Neural cell (in vitro differentiated cells): ENCODE results near the gene ACVR1. TPM values are rescaled to one million over a fixed set of nuclear protein-coding genes. Genes with fewer than 3 reads are reported as not detected.

Source experiments
- H2AFZ ChIP-seq: fragments of 200-600, 300-800 bp; sonication (generic), shearing (Covaris generic); 2 replicates; pipeline ENCODE4 v1.6.0; 2014; ENCODE audit warnings: low read depth, mild to moderate bottlenecking, antibody characterized with exemption, low read length, moderate library complexity
- H3F3A ChIP-seq: fragments of 200-600 bp; shearing (Covaris generic); 2 replicates; pipeline ENCODE4 v1.6.1; 2016; ENCODE audit warnings: mild to moderate bottlenecking, moderate library complexity, mixed read lengths, antibody characterized with exemption, low read length; ENCODE audit not compliant: insufficient read depth, poor library complexity, severe bottlenecking
- H3K27ac ChIP-seq: fragments of 200-600, 300-800 bp; sonication (generic), shearing (Covaris generic); 2 replicates; pipeline ENCODE4 v1.5.1; 2014; ENCODE audit warnings: mild to moderate bottlenecking, low read length, moderate library complexity
- H3K27me3 ChIP-seq: fragments of 300-800, 200-600 bp; sonication (generic), shearing (Covaris generic); 2 replicates; pipeline ENCODE4 v1.6.0; 2014; ENCODE audit warnings: mild to moderate bottlenecking, low read depth, low read length, moderate library complexity; ENCODE audit not compliant: insufficient read depth
- H3K36me3 ChIP-seq: fragments of 300-800, 200-600 bp; sonication (generic), shearing (Covaris generic); 2 replicates; pipeline ENCODE4 v1.5.1; 2014; ENCODE audit warnings: mild to moderate bottlenecking, antibody characterized with exemption, low read length, moderate library complexity; ENCODE audit not compliant: insufficient read depth
- H3K4me2 ChIP-seq: fragments of 300-800, 200-600 bp; sonication (generic), shearing (Covaris generic); 2 replicates; pipeline ENCODE4 v1.6.0; 2014; ENCODE audit warnings: mild to moderate bottlenecking, low read length
- H3K4me3 ChIP-seq: fragments of 300-800, 200-600 bp; sonication (generic), shearing (Covaris generic); 2 replicates; pipeline ENCODE4 v1.5.1; 2014; ENCODE audit warnings: mild to moderate bottlenecking, low read length, moderate library complexity
- H3K79me2 ChIP-seq: fragments of 200-600 bp; shearing (Covaris generic); replicated peaks from 2 replicates; pipeline ENCODE4 v1.6.0; 2014; ENCODE audit warnings: mild to moderate bottlenecking, low read length, moderate library complexity; ENCODE audit not compliant: insufficient read depth
- H3K9ac ChIP-seq: fragments of 300-800, 200-600 bp; sonication (generic), shearing (Covaris generic); 2 replicates; pipeline ENCODE4 v1.6.1; 2016; ENCODE audit warnings: mild to moderate bottlenecking, low read length, mixed read lengths
- H3K9me2 ChIP-seq: fragments of 200-600 bp; shearing (Covaris generic); 2 replicates; pipeline ENCODE4 v1.6.1; 2016; ENCODE audit warnings: mild to moderate bottlenecking, low read length, mixed read lengths; ENCODE audit not compliant: insufficient read depth
- H3K9me3 ChIP-seq: fragments of 200-600, 300-800 bp; sonication (generic), shearing (Covaris generic); 2 replicates; pipeline ENCODE4 v1.6.1; 2016; ENCODE audit warnings: mild to moderate bottlenecking, mixed run types, low read length, moderate library complexity, mixed read lengths
- H4K20me1 ChIP-seq: fragments of 200-600 bp; shearing (Covaris generic); 2 replicates; pipeline ENCODE4 v1.6.1; 2016; ENCODE audit warnings: mild to moderate bottlenecking, mixed run types; ENCODE audit not compliant: insufficient read depth
- EP300 ChIP-seq: fragments of 450-650 bp; conservative IDR thresholded peaks from 2 replicates; pipeline ENCODE4 v1.6.1; 2014; ENCODE audit warnings: antibody characterized with exemption, mild to moderate bottlenecking, moderate library complexity; ENCODE audit not compliant: poor library complexity, severe bottlenecking
- EZH2 ChIP-seq: fragments of 200-600, 300-800 bp; shearing (Covaris generic), sonication (generic); IDR thresholded peaks from 2 replicates; pipeline ENCODE4 v1.6.1; 2014; ENCODE audit warnings: antibody characterized with exemption, low read length, borderline replicate concordance, mild to moderate bottlenecking; ENCODE audit not compliant: insufficient read depth, poor library complexity, severe bottlenecking
- MXI1 ChIP-seq: fragments of 450-650 bp; conservative IDR thresholded peaks from 2 replicates; pipeline ENCODE4 v1.6.1; 2014; ENCODE audit warnings: antibody characterized with exemption, mild to moderate bottlenecking; ENCODE audit not compliant: poor library complexity, severe bottlenecking
- POLR2AphosphoS5 ChIP-seq: IDR thresholded peaks from 2 replicates; pipeline ENCODE4 v1.6.1; 2012
- RAD21 ChIP-seq: fragments of 450-650 bp; conservative IDR thresholded peaks from 2 replicates; pipeline ENCODE4 v1.6.1; 2014; ENCODE audit warnings: antibody characterized with exemption, mild to moderate bottlenecking, moderate library complexity
- SMC3 ChIP-seq: fragments of 450-650 bp; conservative IDR thresholded peaks from 2 replicates; pipeline ENCODE4 v1.6.1; 2014; ENCODE audit warnings: antibody characterized with exemption, mild to moderate bottlenecking, moderate library complexity; ENCODE audit not compliant: poor library complexity
- TAF1 ChIP-seq: IDR thresholded peaks from 2 replicates; pipeline ENCODE4 v1.6.1; 2012; ENCODE audit warnings: low read depth
- polyA plus RNA-seq: library from polyadenylated mRNA; depleted of rRNA; stranded (reverse); fragments of >200 nt; gene quantifications from 2 replicates; pipeline ENCODE4 v1.2.3, GENCODE V29; 2014
- TF ChIP-seq, protein P1 (sequence below): fragments of 450-650 bp; IDR thresholded peaks from 2 replicates; pipeline ENCODE4 v1.5.1; 2014; ENCODE audit warnings: antibody characterized with exemption, mild to moderate bottlenecking, moderate library complexity; ENCODE audit not compliant: poor library complexity, severe bottlenecking
- TF ChIP-seq, protein P2 (sequence below): IDR thresholded peaks from 2 replicates; pipeline ENCODE4 v1.6.1; 2012; ENCODE audit warnings: borderline replicate concordance

Gene ACVR1
- polyA plus RNA-seq, 1 donor from 2014 or later: 4.0 TPM

DNA sequence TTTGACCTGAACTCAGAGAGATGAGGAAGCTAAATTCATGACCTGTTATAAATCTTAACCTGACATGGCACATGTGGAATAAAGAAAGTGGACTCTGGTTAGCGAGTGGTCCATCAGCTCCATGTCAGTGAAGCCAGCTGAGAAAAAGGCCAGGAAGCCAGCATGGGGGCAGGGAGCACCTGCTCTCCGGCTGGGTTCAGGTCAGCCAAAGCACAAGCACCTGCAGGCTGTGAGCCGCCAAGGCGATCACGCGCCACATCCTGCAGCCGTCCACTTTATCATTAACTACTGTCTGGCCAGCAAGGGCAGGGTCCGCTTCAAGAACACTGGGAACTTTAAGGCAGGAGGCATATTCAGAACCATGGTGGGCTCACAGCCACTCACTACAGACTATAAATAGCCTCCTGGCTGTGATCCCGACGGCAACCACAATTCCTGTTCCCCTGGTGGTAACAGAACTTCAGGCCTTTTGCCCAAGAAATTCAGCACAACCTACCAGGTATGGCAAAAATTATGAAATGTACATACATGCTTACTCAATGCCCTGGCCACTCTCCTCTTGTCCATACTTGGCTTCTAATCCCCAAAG lies 35.5 kb downstream of the ACVR1 start:
- H3K9me3 ChIP-seq: no peaks in the 10 kb centered on the region
- H3K79me2 ChIP-seq: no peaks in the 10 kb centered on the region
- H2AFZ ChIP-seq: no peak overlapping the region
- no peak overlapping the region for H3K4me2 ChIP-seq
- H3K9ac ChIP-seq: no peak overlapping the region
- no peaks in the 10 kb centered on the region for H3K27me3 ChIP-seq
- H3K36me3 ChIP-seq: no peaks in the 10 kb centered on the region
- no peak overlapping the region for H3K4me3 ChIP-seq
- no peaks in the 10 kb centered on the region for H4K20me1 ChIP-seq
- H3F3A ChIP-seq: peaks cover 10% of the 10 kb centered on the region
- TF ChIP-seq POLR2AphosphoS5 (no peak), TAF1 (no peak), EP300 (no peak), RAD21 (no peak), MXI1 (no peak), SMC3 (no peak)
- H3K27ac ChIP-seq: no peak overlapping the region
- H3K9me2 ChIP-seq: no peaks in the 10 kb centered on the region

DNA sequence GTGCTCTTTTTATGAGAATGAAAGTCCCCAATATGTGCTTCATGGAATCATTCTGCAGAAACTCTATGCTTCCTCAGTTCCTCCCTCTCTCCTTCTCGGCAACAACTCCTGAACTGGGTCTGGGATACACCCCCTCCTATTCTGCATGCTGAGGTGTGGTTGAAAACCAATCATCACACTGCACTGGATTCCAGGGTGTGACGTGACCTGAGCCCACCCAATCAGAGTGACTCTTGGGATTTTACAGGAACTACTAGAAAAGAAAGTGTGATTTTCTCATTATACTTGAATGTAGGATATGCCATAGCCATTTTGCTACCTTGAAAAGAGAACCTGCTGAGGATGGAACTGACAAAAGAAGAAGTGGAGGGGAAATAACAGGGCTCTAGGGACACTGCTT lies 36.3 kb downstream of the ACVR1 start:
- no peaks in the 10 kb centered on the region for H3K79me2 ChIP-seq
- no peak overlapping the region for H3K9ac ChIP-seq
- H3K4me3 ChIP-seq: no peak overlapping the region

More for the DNA sequence above, 36.3 kb downstream of the ACVR1 start:
- no peak for TF ChIP-seq EZH2
- no peak for TF ChIP-seq RAD21
- TF ChIP-seq, protein P1, sequence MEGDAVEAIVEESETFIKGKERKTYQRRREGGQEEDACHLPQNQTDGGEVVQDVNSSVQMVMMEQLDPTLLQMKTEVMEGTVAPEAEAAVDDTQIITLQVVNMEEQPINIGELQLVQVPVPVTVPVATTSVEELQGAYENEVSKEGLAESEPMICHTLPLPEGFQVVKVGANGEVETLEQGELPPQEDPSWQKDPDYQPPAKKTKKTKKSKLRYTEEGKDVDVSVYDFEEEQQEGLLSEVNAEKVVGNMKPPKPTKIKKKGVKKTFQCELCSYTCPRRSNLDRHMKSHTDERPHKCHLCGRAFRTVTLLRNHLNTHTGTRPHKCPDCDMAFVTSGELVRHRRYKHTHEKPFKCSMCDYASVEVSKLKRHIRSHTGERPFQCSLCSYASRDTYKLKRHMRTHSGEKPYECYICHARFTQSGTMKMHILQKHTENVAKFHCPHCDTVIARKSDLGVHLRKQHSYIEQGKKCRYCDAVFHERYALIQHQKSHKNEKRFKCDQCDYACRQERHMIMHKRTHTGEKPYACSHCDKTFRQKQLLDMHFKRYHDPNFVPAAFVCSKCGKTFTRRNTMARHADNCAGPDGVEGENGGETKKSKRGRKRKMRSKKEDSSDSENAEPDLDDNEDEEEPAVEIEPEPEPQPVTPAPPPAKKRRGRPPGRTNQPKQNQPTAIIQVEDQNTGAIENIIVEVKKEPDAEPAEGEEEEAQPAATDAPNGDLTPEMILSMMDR: no peak
- no peak for TF ChIP-seq MXI1
- no peak for TF ChIP-seq POLR2AphosphoS5
- no peak for TF ChIP-seq TAF1
- TF ChIP-seq, protein P2, sequence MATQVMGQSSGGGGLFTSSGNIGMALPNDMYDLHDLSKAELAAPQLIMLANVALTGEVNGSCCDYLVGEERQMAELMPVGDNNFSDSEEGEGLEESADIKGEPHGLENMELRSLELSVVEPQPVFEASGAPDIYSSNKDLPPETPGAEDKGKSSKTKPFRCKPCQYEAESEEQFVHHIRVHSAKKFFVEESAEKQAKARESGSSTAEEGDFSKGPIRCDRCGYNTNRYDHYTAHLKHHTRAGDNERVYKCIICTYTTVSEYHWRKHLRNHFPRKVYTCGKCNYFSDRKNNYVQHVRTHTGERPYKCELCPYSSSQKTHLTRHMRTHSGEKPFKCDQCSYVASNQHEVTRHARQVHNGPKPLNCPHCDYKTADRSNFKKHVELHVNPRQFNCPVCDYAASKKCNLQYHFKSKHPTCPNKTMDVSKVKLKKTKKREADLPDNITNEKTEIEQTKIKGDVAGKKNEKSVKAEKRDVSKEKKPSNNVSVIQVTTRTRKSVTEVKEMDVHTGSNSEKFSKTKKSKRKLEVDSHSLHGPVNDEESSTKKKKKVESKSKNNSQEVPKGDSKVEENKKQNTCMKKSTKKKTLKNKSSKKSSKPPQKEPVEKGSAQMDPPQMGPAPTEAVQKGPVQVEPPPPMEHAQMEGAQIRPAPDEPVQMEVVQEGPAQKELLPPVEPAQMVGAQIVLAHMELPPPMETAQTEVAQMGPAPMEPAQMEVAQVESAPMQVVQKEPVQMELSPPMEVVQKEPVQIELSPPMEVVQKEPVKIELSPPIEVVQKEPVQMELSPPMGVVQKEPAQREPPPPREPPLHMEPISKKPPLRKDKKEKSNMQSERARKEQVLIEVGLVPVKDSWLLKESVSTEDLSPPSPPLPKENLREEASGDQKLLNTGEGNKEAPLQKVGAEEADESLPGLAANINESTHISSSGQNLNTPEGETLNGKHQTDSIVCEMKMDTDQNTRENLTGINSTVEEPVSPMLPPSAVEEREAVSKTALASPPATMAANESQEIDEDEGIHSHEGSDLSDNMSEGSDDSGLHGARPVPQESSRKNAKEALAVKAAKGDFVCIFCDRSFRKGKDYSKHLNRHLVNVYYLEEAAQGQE: no peak
- TF ChIP-seq SMC3: no peak
- no peak for TF ChIP-seq EP300
- H3F3A ChIP-seq: peaks cover 10% of the 10 kb centered on the region
- H3K4me2 ChIP-seq: no peak overlapping the region
- no peaks in the 10 kb centered on the region for H4K20me1 ChIP-seq
- H3K27ac ChIP-seq: peak overlapping the region; percentile 70
- H3K9me2 ChIP-seq: no peaks in the 10 kb centered on the region
- no peaks in the 10 kb centered on the region for H3K27me3 ChIP-seq
- H3K9me3 ChIP-seq: no peaks in the 10 kb centered on the region
- no peaks in the 10 kb centered on the region for H3K36me3 ChIP-seq
- H2AFZ ChIP-seq: no peak overlapping the region
